DND-41 (cell line): Measurements from ENCODE around the gene PWWP2B.
A peak's percentile ranks its signal among the peaks of the same experiment; 100 is the strongest.

Experiments used
- ATAC-seq: fragments of 200-7000 bp; cut with Tn5 transposase; 3 replicates; pipeline ENCODE4 v1.9.1; 2021; ENCODE audit warnings: low read depth; ENCODE audit not compliant: insufficient read depth
- DNase-seq: peaks from one replicate; pipeline ENCODE4 v3.0.0-alpha.2; 2020
- H2AFZ ChIP-seq: 2 replicates; pipeline ENCODE4 v1.6.0; 2012; ENCODE audit warnings: low read depth, low read length
- H3K27ac ChIP-seq: 2 replicates; pipeline ENCODE4 v1.5.1; 2012; ENCODE audit warnings: low read length, inconsistent platforms
- H3K27me3 ChIP-seq: fragments of 200-600 bp; sonication (generic); 2 replicates; pipeline ENCODE4 v1.6.0; 2012; ENCODE audit warnings: low read length, mild to moderate bottlenecking, inconsistent platforms; ENCODE audit not compliant: insufficient read depth, poor library complexity
- H3K36me3 ChIP-seq: 2 replicates; pipeline ENCODE4 v1.5.1; 2012; ENCODE audit warnings: low read length, inconsistent platforms; ENCODE audit not compliant: insufficient read depth
- H3K4me1 ChIP-seq: 2 replicates; pipeline ENCODE4 v1.5.1; 2012; ENCODE audit warnings: mild to moderate bottlenecking, low read length; ENCODE audit not compliant: insufficient read depth
- H3K4me2 ChIP-seq: 2 replicates; pipeline ENCODE4 v1.6.0; 2012; ENCODE audit warnings: mild to moderate bottlenecking, moderate library complexity, low read length, inconsistent platforms; ENCODE audit not compliant: insufficient read depth
- H3K4me3 ChIP-seq, 2 experiments: fragments of 200-600 bp in 1 of 2; shearing (Covaris generic) in 1 of 2; 2 replicates each; pipeline ENCODE4 v1.5.1; 2012 to 2016; ENCODE audit warnings: inconsistent platforms in 2 of 2, low read length in 2 of 2, mild to moderate bottlenecking in 2 of 2, low read depth in 1 of 2, moderate library complexity in 1 of 2
- H3K79me2 ChIP-seq: 2 replicates; pipeline ENCODE4 v1.6.0; 2012; ENCODE audit warnings: low read length, inconsistent platforms; ENCODE audit not compliant: insufficient read depth
- H3K9ac ChIP-seq: 2 replicates; pipeline ENCODE4 v1.6.0; 2012; ENCODE audit warnings: low read depth, mild to moderate bottlenecking, inconsistent platforms, low read length, moderate library complexity
- H3K9me3 ChIP-seq: 2 replicates; pipeline ENCODE4 v1.5.1; 2012; ENCODE audit warnings: low read length, moderate library complexity, mild to moderate bottlenecking, inconsistent platforms; ENCODE audit not compliant: insufficient read depth, severe bottlenecking
- H4K20me1 ChIP-seq: 2 replicates; pipeline ENCODE4 v1.6.0; 2012; ENCODE audit warnings: low read length; ENCODE audit not compliant: insufficient read depth
- CTCF ChIP-seq: IDR thresholded peaks from 2 replicates; pipeline ENCODE4 v1.5.1; 2012; ENCODE audit warnings: borderline replicate concordance, low read length, moderate library complexity, mild to moderate bottlenecking; ENCODE audit not compliant: poor library complexity, severe bottlenecking; ENCODE audit errors: extremely low read depth
- EZH2 ChIP-seq: IDR thresholded peaks from 3 replicates; pipeline ENCODE4 v1.6.1; 2012; ENCODE audit warnings: borderline replicate concordance, low read depth, mild to moderate bottlenecking, moderate library complexity, low read length, inconsistent platforms; ENCODE audit not compliant: severe bottlenecking

The PWWP2B gene

GRCh38 chr10:132443983-132444876 lies 47.2 kb downstream of the PWWP2B start:
- no peak overlapping the region for H3K4me2 ChIP-seq
- H3K27ac ChIP-seq, result peak overlapping the region; percentile 39; the same call in 1 of the 2 replicates
- peak; percentile 72 for DNase-seq

GRCh38 chr10:132444877-132445351 lies 47.9 kb downstream of the PWWP2B start:
- Histone ChIP-seq H3K4me2 (no peak overlapping the region), H3K27ac (no peak overlapping the region), H3K9me3 (no peaks in the 10 kb centered on the region), H3K4me3 (no peak overlapping the region), H3K27me3 (no peaks in the 10 kb centered on the region), H3K36me3 (no peaks in the 10 kb centered on the region), H3K4me1 (peaks cover 40% of the 10 kb centered on the region), H3K79me2 (no peaks in the 10 kb centered on the region), H3K9ac (no peak overlapping the region), H4K20me1 (peaks cover 3% of the 10 kb centered on the region), H2AFZ (no peak overlapping the region)
- ATAC-seq (no peak), DNase-seq (no peak)
- TF ChIP-seq CTCF (no peak), EZH2 (no peak)

More at GRCh38 chr10:132443983-132444876, 47.2 kb downstream of the PWWP2B start:
- peak; percentile 8 for ATAC-seq
- H4K20me1 ChIP-seq, result peaks cover 3% of the 10 kb centered on the region; the same call in 1 of the 2 replicates
- no peaks in the 10 kb centered on the region for H3K27me3 ChIP-seq
- no peak overlapping the region for H3K9ac ChIP-seq
- H2AFZ ChIP-seq, result no peak overlapping the region
- no peak for TF ChIP-seq CTCF
- TF ChIP-seq EZH2, result no peak
- no peaks in the 10 kb centered on the region for H3K36me3 ChIP-seq
- H3K79me2 ChIP-seq, result no peaks in the 10 kb centered on the region
- H3K4me1 ChIP-seq, result peaks cover 40% of the 10 kb centered on the region
- H3K4me3 ChIP-seq, result no peak overlapping the region
- H3K9me3 ChIP-seq, result no peaks in the 10 kb centered on the region

GRCh38 chr10:132445516-132446194 lies 48.7 kb downstream of the PWWP2B start:
- DNase-seq (no peak), ATAC-seq (no peak)
- H3K4me2 ChIP-seq, result no peak overlapping the region; the same call in 1 of the 2 replicates
- no peak overlapping the region for H3K9ac ChIP-seq
- no peak overlapping the region for H3K4me3 ChIP-seq
- peaks cover 40% of the 10 kb centered on the region for H3K4me1 ChIP-seq
- H3K27ac ChIP-seq, result no peak overlapping the region
- H2AFZ ChIP-seq, result no peak overlapping the region
- no peaks in the 10 kb centered on the region for H3K27me3 ChIP-seq
- no peaks in the 10 kb centered on the region for H3K9me3 ChIP-seq
- peaks cover 3% of the 10 kb centered on the region for H4K20me1 ChIP-seq
- TF ChIP-seq CTCF (no peak), EZH2 (no peak)
- no peaks in the 10 kb centered on the region for H3K79me2 ChIP-seq
- H3K36me3 ChIP-seq, result no peaks in the 10 kb centered on the region
